WTC11 (cell line): ENCODE results near the gene BNC2. TPM values are rescaled to one million over a fixed set of nuclear protein-coding genes. Genes with fewer than 3 reads are reported as not detected.
"Not testable (repeated sequence)": the region's sequence is repeated elsewhere in the genome, so short reads cannot be mapped to it uniquely, and the experiment has no call there.

Experiments
- ATAC-seq: fragments of 200-7000 bp; cut with Tn5 transposase; 2 replicates; pipeline ENCODE4 v1.10.0; 2021; ENCODE audit warnings: mild to moderate bottlenecking, moderate library complexity
- CTCF ChIA-PET: fragments of 300-600 bp; sonication (Branson Sonifier 250); formaldehyde crosslinking; loops from one replicate; lab custom pipeline; 2021; ENCODE audit warnings: antibody characterized with exemption; lab: Charles Lee
- POLR2A ChIA-PET: fragments of 350-600 bp; sonication (Branson Sonifier 250); formaldehyde crosslinking; loops from one replicate; lab custom pipeline; 2021; ENCODE audit warnings: antibody characterized with exemption; lab: Charles Lee
- DNase-seq: peaks from one replicate; pipeline ENCODE4 v3.0.0; 2021; ENCODE audit warnings: low spot score
- H3K27ac Mint-ChIP-seq: 2 replicates; pipeline ENCODE4 v1.8.0; 2021; ENCODE audit warnings: mixed read lengths
- H3K27me3 Mint-ChIP-seq: 2 replicates; pipeline ENCODE4 v1.8.0; 2021; ENCODE audit warnings: low read depth, mild to moderate bottlenecking, moderate library complexity, mixed read lengths
- H3K36me3 Mint-ChIP-seq: 2 replicates; pipeline ENCODE4 v1.8.0; 2021; ENCODE audit warnings: mixed read lengths
- H3K4me1 Mint-ChIP-seq: 2 replicates; pipeline ENCODE4 v1.8.0; 2022; ENCODE audit warnings: mixed read lengths
- H3K4me3 Mint-ChIP-seq: 2 replicates; pipeline ENCODE4 v1.8.0; 2021; ENCODE audit warnings: mild to moderate bottlenecking, moderate library complexity, mixed read lengths
- H3K9me3 Mint-ChIP-seq: 2 replicates; pipeline ENCODE4 v1.8.0; 2021; ENCODE audit warnings: mixed read lengths
- CBFB ChIP-seq: sonication (generic); formaldehyde crosslinking; IDR thresholded peaks from 2 replicates; pipeline ENCODE4 v1.8.1; 2022; ENCODE audit warnings: mild to moderate bottlenecking, low read depth, missing genetic modification reagents
- EMX1 ChIP-seq: fragments of 250-450 bp; sonication (Bioruptor Pico); IDR thresholded peaks from 2 replicates; pipeline ENCODE4 v1.8.0; 2021; ENCODE audit warnings: mild to moderate bottlenecking
- FOXJ3 ChIP-seq: sonication (generic); formaldehyde crosslinking; IDR thresholded peaks from 2 replicates; pipeline ENCODE4 v1.9.0; 2021; ENCODE audit warnings: missing genetic modification reagents, mild to moderate bottlenecking, borderline replicate concordance
- GABPB1 ChIP-seq: sonication (generic); formaldehyde crosslinking; IDR thresholded peaks from 2 replicates; pipeline ENCODE4 v1.8.1; 2023; ENCODE audit warnings: mild to moderate bottlenecking, missing genetic modification reagents
- IRF2 ChIP-seq: sonication (generic); formaldehyde crosslinking; IDR thresholded peaks from 2 replicates; pipeline ENCODE4 v1.8.0; 2022; ENCODE audit warnings: low read depth, missing genetic modification reagents, borderline replicate concordance
- NR1H2 ChIP-seq: sonication (generic); formaldehyde crosslinking; IDR thresholded peaks from 2 replicates; pipeline ENCODE4 v1.9.0; 2021; ENCODE audit warnings: mild to moderate bottlenecking, moderate library complexity, missing genetic modification reagents
- NR3C1 ChIP-seq: sonication (generic); formaldehyde crosslinking; conservative IDR thresholded peaks from 2 replicates; pipeline ENCODE4 v1.8.1; 2023; ENCODE audit warnings: low read depth, mild to moderate bottlenecking, missing genetic modification reagents
- OVOL2 ChIP-seq: fragments of 250-450 bp; sonication (Bioruptor Pico); IDR thresholded peaks from 2 replicates; pipeline ENCODE4 v1.9.0; 2021; ENCODE audit warnings: mild to moderate bottlenecking, borderline replicate concordance
- TP53 ChIP-seq: sonication (generic); formaldehyde crosslinking; IDR thresholded peaks from 2 replicates; pipeline ENCODE4 v1.8.1; 2023; ENCODE audit warnings: mild to moderate bottlenecking, missing genetic modification reagents
- total RNA-seq: library from RNA; stranded (reverse); gene quantifications from 3 replicates; pipeline ENCODE4 v1.2.3, GENCODE V29; 2021
- TF ChIP-seq, protein P1 (sequence below): sonication (generic); formaldehyde crosslinking; IDR thresholded peaks from 2 replicates; pipeline ENCODE4 v1.8.0; 2023; ENCODE audit warnings: mild to moderate bottlenecking, missing genetic modification reagents
- TF ChIP-seq, protein P2 (sequence below): sonication (generic); formaldehyde crosslinking; IDR thresholded peaks from 2 replicates; pipeline ENCODE4 v1.8.0; 2022; ENCODE audit warnings: mild to moderate bottlenecking, missing genetic modification reagents
- TF ChIP-seq, protein P3 (sequence below): fragments of 250-450 bp; sonication (Bioruptor Pico); IDR thresholded peaks from 2 replicates; pipeline ENCODE4 v1.9.0; 2021; ENCODE audit warnings: mild to moderate bottlenecking
- TF ChIP-seq, protein P4 (sequence below): fragments of 250-450 bp; sonication (Bioruptor Pico); IDR thresholded peaks from 2 replicates; pipeline ENCODE4 v1.9.0; 2021; ENCODE audit warnings: moderate library complexity, mild to moderate bottlenecking, inconsistent platforms, borderline replicate concordance
- TF ChIP-seq, protein P5 (sequence below): fragments of 200-600 bp; IDR thresholded peaks from 2 replicates; pipeline ENCODE4 v1.8.0; 2022; ENCODE audit warnings: antibody characterized with exemption
- TF ChIP-seq, protein P6 (sequence below): sonication (generic); formaldehyde crosslinking; IDR thresholded peaks from 2 replicates; pipeline ENCODE4 v1.8.1; 2023; ENCODE audit warnings: mild to moderate bottlenecking, missing genetic modification reagents
- TF ChIP-seq, protein P7 (sequence below): sonication (generic); formaldehyde crosslinking; IDR thresholded peaks from 2 replicates; pipeline ENCODE4 v1.8.0; 2023; ENCODE audit warnings: missing genetic modification reagents

The BNC2 gene
- total RNA-seq, 1 experiment from 2014 or later, result 33.3 TPM

DNA sequence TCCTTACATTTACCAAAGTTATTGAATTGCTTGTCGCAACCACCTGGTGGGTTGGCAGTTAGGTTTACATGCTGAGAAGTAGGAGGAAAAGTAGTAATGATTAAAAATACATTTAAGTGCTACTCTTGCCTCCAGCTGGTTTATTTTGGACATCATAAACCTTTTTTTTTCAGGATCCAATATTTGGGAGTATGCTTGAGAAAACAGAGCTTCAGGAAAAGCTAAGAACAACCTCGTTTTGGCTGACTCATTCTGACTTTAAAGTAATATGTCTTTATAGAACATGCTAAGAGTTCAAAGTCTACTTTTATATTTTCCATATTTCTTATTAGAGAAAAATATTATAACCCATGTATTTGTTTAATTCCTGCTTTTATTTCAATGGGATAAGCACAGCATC is 41.7 kb upstream of the BNC2 start:
- ATAC-seq, result no peak
- ChIA-PET POLR2A (no interaction called here), CTCF (interaction anchor here (0.7 kb wide), 1 partner anchor 209 kb away, joined by 3 read pairs; no protein-coding TSS in a partner anchor)
- H3K9me3 Mint-ChIP-seq, result peaks cover 4% of the 10 kb centered on the region
- DNase-seq, result no peak
- H3K4me3 Mint-ChIP-seq, result no peak overlapping the region
- H3K36me3 Mint-ChIP-seq, result no peaks in the 10 kb centered on the region
- no peaks in the 10 kb centered on the region for H3K4me1 Mint-ChIP-seq
- peaks cover 4% of the 10 kb centered on the region for H3K27me3 Mint-ChIP-seq
- H3K27ac Mint-ChIP-seq, result no peak overlapping the region
- TF ChIP-seq, protein P1, sequence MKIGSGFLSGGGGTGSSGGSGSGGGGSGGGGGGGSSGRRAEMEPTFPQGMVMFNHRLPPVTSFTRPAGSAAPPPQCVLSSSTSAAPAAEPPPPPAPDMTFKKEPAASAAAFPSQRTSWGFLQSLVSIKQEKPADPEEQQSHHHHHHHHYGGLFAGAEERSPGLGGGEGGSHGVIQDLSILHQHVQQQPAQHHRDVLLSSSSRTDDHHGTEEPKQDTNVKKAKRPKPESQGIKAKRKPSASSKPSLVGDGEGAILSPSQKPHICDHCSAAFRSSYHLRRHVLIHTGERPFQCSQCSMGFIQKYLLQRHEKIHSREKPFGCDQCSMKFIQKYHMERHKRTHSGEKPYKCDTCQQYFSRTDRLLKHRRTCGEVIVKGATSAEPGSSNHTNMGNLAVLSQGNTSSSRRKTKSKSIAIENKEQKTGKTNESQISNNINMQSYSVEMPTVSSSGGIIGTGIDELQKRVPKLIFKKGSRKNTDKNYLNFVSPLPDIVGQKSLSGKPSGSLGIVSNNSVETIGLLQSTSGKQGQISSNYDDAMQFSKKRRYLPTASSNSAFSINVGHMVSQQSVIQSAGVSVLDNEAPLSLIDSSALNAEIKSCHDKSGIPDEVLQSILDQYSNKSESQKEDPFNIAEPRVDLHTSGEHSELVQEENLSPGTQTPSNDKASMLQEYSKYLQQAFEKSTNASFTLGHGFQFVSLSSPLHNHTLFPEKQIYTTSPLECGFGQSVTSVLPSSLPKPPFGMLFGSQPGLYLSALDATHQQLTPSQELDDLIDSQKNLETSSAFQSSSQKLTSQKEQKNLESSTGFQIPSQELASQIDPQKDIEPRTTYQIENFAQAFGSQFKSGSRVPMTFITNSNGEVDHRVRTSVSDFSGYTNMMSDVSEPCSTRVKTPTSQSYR, result no peak
- TF ChIP-seq, protein P2, sequence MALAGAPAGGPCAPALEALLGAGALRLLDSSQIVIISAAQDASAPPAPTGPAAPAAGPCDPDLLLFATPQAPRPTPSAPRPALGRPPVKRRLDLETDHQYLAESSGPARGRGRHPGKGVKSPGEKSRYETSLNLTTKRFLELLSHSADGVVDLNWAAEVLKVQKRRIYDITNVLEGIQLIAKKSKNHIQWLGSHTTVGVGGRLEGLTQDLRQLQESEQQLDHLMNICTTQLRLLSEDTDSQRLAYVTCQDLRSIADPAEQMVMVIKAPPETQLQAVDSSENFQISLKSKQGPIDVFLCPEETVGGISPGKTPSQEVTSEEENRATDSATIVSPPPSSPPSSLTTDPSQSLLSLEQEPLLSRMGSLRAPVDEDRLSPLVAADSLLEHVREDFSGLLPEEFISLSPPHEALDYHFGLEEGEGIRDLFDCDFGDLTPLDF (CRISPR knock-in tag), result no peak
- TF ChIP-seq EMX1 (CRISPR knock-in tag) (no peak), NR1H2 (CRISPR knock-in tag) (no peak), FOXJ3 (no peak), IRF2 (CRISPR knock-in tag) (no peak), TP53 (no peak), NR3C1 (CRISPR knock-in tag) (no peak), GABPB1 (CRISPR knock-in tag) (no peak)
- TF ChIP-seq, protein P3, sequence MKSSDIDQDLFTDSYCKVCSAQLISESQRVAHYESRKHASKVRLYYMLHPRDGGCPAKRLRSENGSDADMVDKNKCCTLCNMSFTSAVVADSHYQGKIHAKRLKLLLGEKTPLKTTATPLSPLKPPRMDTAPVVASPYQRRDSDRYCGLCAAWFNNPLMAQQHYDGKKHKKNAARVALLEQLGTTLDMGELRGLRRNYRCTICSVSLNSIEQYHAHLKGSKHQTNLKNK (CRISPR knock-in tag), result no peak

DNA sequence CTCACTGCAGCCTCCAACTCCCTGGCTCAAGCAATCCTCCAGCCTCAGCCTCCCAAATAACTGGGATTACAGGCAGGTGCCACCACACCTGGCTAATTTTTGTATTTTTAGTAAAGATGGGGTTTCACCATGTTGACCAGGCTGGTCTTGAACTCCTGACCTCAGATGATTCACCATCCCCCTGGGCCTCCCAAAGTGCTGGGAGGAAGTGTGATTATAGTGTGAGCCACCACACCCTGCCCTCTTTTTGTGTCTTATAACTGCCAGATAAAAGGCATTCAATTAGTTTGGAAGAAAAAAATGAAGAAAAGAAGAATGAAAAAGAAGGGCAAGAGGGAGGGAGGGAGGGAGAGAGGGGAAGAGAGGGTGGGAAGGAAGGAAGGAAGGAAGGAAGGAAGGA is 37.7 kb upstream of the BNC2 start:
- ATAC-seq, H3K4me3 Mint-ChIP-seq, H3K27ac Mint-ChIP-seq, CTCF ChIA-PET, H3K27me3 Mint-ChIP-seq, POLR2A ChIA-PET, DNase-seq, H3K9me3 Mint-ChIP-seq, H3K36me3 Mint-ChIP-seq, H3K4me1 Mint-ChIP-seq: not testable (repeated sequence)

DNA sequence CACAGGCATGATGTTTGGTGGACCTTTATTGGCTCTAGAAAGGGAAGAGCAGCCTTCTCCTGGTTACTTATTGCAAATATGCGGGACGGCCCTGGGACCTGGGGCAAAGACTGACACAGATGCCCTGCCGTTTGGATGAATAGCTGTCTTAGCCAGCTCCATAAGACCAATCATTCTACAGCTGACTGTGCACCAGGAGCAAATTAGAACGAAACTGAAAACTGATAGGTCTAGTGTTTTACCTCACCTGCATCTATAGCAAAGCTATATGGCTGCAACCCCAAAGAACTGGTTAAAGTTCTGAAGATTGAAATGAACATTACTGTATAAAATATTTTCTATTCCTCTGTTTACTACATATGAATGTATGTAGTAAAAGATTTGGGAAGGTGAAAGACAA is 34.2 kb upstream of the BNC2 start:
- TF ChIP-seq OVOL2 (no peak), FOXJ3 (no peak), CBFB (CRISPR knock-in tag) (no peak)
- TF ChIP-seq, protein P4, sequence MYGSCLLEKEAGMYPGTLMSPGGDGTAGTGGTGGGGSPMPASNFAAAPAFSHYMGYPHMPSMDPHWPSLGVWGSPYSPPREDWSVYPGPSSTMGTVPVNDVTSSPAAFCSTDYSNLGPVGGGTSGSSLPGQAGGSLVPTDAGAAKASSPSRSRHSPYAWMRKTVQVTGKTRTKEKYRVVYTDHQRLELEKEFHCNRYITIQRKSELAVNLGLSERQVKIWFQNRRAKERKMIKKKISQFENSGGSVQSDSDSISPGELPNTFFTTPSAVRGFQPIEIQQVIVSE (CRISPR knock-in tag), result no peak
- TF ChIP-seq, protein P5, sequence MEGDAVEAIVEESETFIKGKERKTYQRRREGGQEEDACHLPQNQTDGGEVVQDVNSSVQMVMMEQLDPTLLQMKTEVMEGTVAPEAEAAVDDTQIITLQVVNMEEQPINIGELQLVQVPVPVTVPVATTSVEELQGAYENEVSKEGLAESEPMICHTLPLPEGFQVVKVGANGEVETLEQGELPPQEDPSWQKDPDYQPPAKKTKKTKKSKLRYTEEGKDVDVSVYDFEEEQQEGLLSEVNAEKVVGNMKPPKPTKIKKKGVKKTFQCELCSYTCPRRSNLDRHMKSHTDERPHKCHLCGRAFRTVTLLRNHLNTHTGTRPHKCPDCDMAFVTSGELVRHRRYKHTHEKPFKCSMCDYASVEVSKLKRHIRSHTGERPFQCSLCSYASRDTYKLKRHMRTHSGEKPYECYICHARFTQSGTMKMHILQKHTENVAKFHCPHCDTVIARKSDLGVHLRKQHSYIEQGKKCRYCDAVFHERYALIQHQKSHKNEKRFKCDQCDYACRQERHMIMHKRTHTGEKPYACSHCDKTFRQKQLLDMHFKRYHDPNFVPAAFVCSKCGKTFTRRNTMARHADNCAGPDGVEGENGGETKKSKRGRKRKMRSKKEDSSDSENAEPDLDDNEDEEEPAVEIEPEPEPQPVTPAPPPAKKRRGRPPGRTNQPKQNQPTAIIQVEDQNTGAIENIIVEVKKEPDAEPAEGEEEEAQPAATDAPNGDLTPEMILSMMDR, result no peak
- TF ChIP-seq, protein P6, sequence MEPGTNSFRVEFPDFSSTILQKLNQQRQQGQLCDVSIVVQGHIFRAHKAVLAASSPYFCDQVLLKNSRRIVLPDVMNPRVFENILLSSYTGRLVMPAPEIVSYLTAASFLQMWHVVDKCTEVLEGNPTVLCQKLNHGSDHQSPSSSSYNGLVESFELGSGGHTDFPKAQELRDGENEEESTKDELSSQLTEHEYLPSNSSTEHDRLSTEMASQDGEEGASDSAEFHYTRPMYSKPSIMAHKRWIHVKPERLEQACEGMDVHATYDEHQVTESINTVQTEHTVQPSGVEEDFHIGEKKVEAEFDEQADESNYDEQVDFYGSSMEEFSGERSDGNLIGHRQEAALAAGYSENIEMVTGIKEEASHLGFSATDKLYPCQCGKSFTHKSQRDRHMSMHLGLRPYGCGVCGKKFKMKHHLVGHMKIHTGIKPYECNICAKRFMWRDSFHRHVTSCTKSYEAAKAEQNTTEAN, result no peak
- TF ChIP-seq, protein P7, sequence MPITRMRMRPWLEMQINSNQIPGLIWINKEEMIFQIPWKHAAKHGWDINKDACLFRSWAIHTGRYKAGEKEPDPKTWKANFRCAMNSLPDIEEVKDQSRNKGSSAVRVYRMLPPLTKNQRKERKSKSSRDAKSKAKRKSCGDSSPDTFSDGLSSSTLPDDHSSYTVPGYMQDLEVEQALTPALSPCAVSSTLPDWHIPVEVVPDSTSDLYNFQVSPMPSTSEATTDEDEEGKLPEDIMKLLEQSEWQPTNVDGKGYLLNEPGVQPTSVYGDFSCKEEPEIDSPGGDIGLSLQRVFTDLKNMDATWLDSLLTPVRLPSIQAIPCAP (CRISPR knock-in tag), result no peak
- Mint-ChIP-seq H3K4me3 (no peak overlapping the region), H3K4me1 (no peaks in the 10 kb centered on the region), H3K27ac (no peak overlapping the region), H3K9me3 (peaks cover 10% of the 10 kb centered on the region), H3K36me3 (no peaks in the 10 kb centered on the region), H3K27me3 (no peaks in the 10 kb centered on the region)
- ATAC-seq (no peak), DNase-seq (no peak)
- ChIA-PET CTCF (interaction anchor here (0.7 kb wide), 1 partner anchor 24 kb away, joined by 3 read pairs; no protein-coding TSS in a partner anchor), POLR2A (no interaction called here)
